K562 (cell line): Measurements from ENCODE around the gene CD48. TPM values are rescaled to one million over a fixed set of nuclear protein-coding genes. Genes with fewer than 3 reads are reported as not detected.

Experiments
- ATAC-seq: fragments of 200-7000 bp; cut with Tn5 transposase; 3 replicates; pipeline ENCODE4 v1.9.1; 2020; ENCODE audit warnings: moderate library complexity
- BruUV-seq: library from RNA; stranded (reverse); fragments of 400-500 nt; replicated peaks from 2 replicates; lab custom pipeline; 2021; lab: Mats Ljungman, UMichigan
- CTCF ChIA-PET: fragments of 300-600 bp; formaldehyde crosslinking; extraction: SDS; loops from one replicate; lab custom pipeline; 2021; ENCODE audit warnings: low intra/inter-chr PET ratio; lab: Yijun Ruan, JAX
- POLR2A ChIA-PET: fragments of 300-600, 350-650 bp; sonication (Branson Sonifier 250); formaldehyde crosslinking; extraction: SDS; loops from one replicate; lab custom pipeline; 2021; ENCODE audit warnings: antibody characterized with exemption, inconsistent platforms; lab: Yijun Ruan, JAX
- DNase-seq, 4 experiments: peaks; one replicate each; pipeline versions ENCODE4 v3.0.0 to v3.0.0-alpha.2; 2011 to 2018; ENCODE audit warnings: low spot score in 3 of 4, mixed read lengths in 3 of 4; ENCODE audit errors: extremely low read depth in 1 of 4
- FAIRE-seq: peaks from 2 replicates; lab custom pipeline; 2011; peaks lifted over from hg19 to GRCh38; lab: Jason Lieb, UNC
- H2AFZ ChIP-seq: 2 replicates; pipeline ENCODE4 v1.6.0; 2011; ENCODE audit warnings: low read depth, low read length, control low read depth, inconsistent platforms
- H3K27ac ChIP-seq: fragments of 200-600 bp; 3 replicates; pipeline ENCODE4 v1.8.0; 2011; ENCODE audit warnings: low read depth, mild to moderate bottlenecking, control low read depth, inconsistent platforms, low read length, moderate library complexity, mixed read lengths; ENCODE audit errors: extremely low read depth
- H3K27me3 ChIP-seq, 2 experiments: fragments of 300-600 bp in 1 of 2; 2 replicates in 1 of 2; 3 replicates in 1 of 2; pipeline versions ENCODE4 v1.6.0 to v1.8.0; 2011; ENCODE audit warnings: inconsistent platforms in 2 of 2, low read length in 2 of 2, mild to moderate bottlenecking in 1 of 2, mixed read lengths in 1 of 2, moderate library complexity in 1 of 2; ENCODE audit not compliant: control insufficient read depth in 2 of 2, insufficient read depth in 2 of 2
- H3K36me3 ChIP-seq: fragments of 300-600 bp; 3 replicates; pipeline ENCODE4 v1.8.0; 2011; ENCODE audit warnings: mild to moderate bottlenecking, low read length, inconsistent platforms; ENCODE audit not compliant: control insufficient read depth, insufficient read depth
- H3K4me1 ChIP-seq, 2 experiments: fragments of 200-600 bp in 1 of 2; replicated peaks in 1 of 2; 2 replicates in 1 of 2; 3 replicates in 1 of 2; pipeline versions ENCODE4 v1.5.1 to v1.8.0; 2011; ENCODE audit warnings: inconsistent platforms in 2 of 2, low read length in 2 of 2, mild to moderate bottlenecking in 1 of 2, mixed read lengths in 1 of 2, moderate library complexity in 1 of 2; ENCODE audit not compliant: control insufficient read depth in 2 of 2, insufficient read depth in 2 of 2
- H3K4me2 ChIP-seq: 2 replicates; pipeline ENCODE4 v1.6.1; 2011; ENCODE audit warnings: low read length, control low read depth, inconsistent platforms, mixed read lengths; ENCODE audit not compliant: insufficient read depth
- H3K4me3 ChIP-seq: fragments of 200-600 bp; sonication (generic), shearing (Covaris generic); 2 replicates; pipeline ENCODE4 v1.5.1; 2016; ENCODE audit warnings: control low read depth, inconsistent platforms
- H3K79me2 ChIP-seq: fragments of 200-600 bp; 3 replicates; pipeline ENCODE4 v1.8.0; 2011; ENCODE audit warnings: low read length, inconsistent platforms; ENCODE audit not compliant: control insufficient read depth, insufficient read depth
- H3K9ac ChIP-seq, 2 experiments: 2 replicates each; pipeline versions ENCODE4 v1.6.0 to v1.6.1; 2011; ENCODE audit warnings: low read depth in 2 of 2, low read length in 2 of 2, control low read depth in 1 of 2, inconsistent platforms in 1 of 2, mild to moderate bottlenecking in 1 of 2, mixed read lengths in 1 of 2; ENCODE audit not compliant: insufficient read depth in 1 of 2
- H3K9me1 ChIP-seq: one replicate; pipeline ENCODE4 v1.6.0; 2011; ENCODE audit warnings: inconsistent platforms, mild to moderate bottlenecking, low read length, moderate library complexity; ENCODE audit not compliant: control insufficient read depth, insufficient read depth
- H3K9me3 ChIP-seq: replicated peaks from 2 replicates; pipeline ENCODE4 v1.5.1; 2011; ENCODE audit warnings: low read depth, low read length, inconsistent platforms; ENCODE audit not compliant: control insufficient read depth, insufficient read depth
- H4K20me1 ChIP-seq: replicated peaks from 2 replicates; pipeline ENCODE4 v1.6.1; 2011; ENCODE audit warnings: low read length, inconsistent platforms, mixed read lengths; ENCODE audit not compliant: control insufficient read depth, insufficient read depth
- ARHGAP35 ChIP-seq: fragments of 450-650 bp; IDR thresholded peaks from 2 replicates; pipeline ENCODE4 v1.6.1; 2018; ENCODE audit not compliant: partially characterized antibody
- DMBX1 ChIP-seq: fragments of 250-450 bp; sonication (Bioruptor Pico); IDR thresholded peaks from 2 replicates; pipeline ENCODE4 v1.8.0; 2022; ENCODE audit warnings: inconsistent platforms, mild to moderate bottlenecking, moderate library complexity, borderline replicate concordance
- MTA3 ChIP-seq: fragments of 450-650 bp; formaldehyde crosslinking; IDR thresholded peaks from 2 replicates; pipeline ENCODE4 v1.6.1; 2017; ENCODE audit warnings: mild to moderate bottlenecking, borderline replicate concordance
- NCOA4 ChIP-seq: fragments of 450-650 bp; IDR thresholded peaks from 2 replicates; pipeline ENCODE4 v1.6.1; 2018; ENCODE audit warnings: mild to moderate bottlenecking; ENCODE audit not compliant: partially characterized antibody
- OTX1 ChIP-seq: fragments of 450-650 bp; formaldehyde crosslinking; IDR thresholded peaks from 2 replicates; pipeline ENCODE4 v1.4.0; 2022; ENCODE audit warnings: mild to moderate bottlenecking
- PHB ChIP-seq: fragments of 250-450 bp; sonication (Bioruptor Pico); IDR thresholded peaks from 2 replicates; pipeline ENCODE4 v1.5.0; 2021
- PYGO2 ChIP-seq: fragments of 450-650 bp; IDR thresholded peaks from 2 replicates; pipeline ENCODE4 v1.6.1; 2016; ENCODE audit warnings: mild to moderate bottlenecking, missing genetic modification characterization, moderate library complexity, missing compliant biosample characterization
- SOX6 ChIP-seq: fragments of 450-650 bp; IDR thresholded peaks from 2 replicates; pipeline ENCODE4 v1.6.1; 2014; ENCODE audit warnings: mild to moderate bottlenecking
- ZNF274 ChIP-seq: IDR thresholded peaks from 2 replicates; pipeline ENCODE4 v1.6.1; 2011; ENCODE audit warnings: low read depth, mild to moderate bottlenecking, low read length, moderate library complexity, borderline replicate concordance
- ZNF778 ChIP-seq: fragments of 450-650 bp; formaldehyde crosslinking; IDR thresholded peaks from 2 replicates; pipeline ENCODE4 v1.4.0; 2020; ENCODE audit warnings: mild to moderate bottlenecking, moderate library complexity
- WGBS: fragments of 100-300 bp; shearing (Covaris generic); methylation state at CpG from one replicate; pipeline ENCODE4 v1.1.6; 2016; ENCODE audit warnings: low coverage, mixed read lengths; ENCODE audit not compliant: insufficient coverage; ENCODE audit errors: missing lambda C conversion rate; 5-methylcytosine and 5-hydroxymethylcytosine counted together
- in situ Hi-C: fragments of 300-500 bp; cut with MboI; formaldehyde crosslinking; loops from 4 replicates; pipeline ENCODE4 v1.15.0; 2018; ENCODE audit warnings: inconsistent platforms, mixed read lengths
- intact Hi-C: fragments of 100-400 bp; cut with micrococcal nuclease; formaldehyde crosslinking; loops from 2 replicates; pipeline ENCODE4 v1.14.2; 2022
- polyA plus RNA-seq, 8 experiments: library from polyadenylated mRNA; depleted of rRNA in 4 of 8; stranded (reverse) in 5 of 8; unstranded in 3 of 8; fragments of >200 nt; fragmentation: Nextera tagmentation in 2 of 8; fragmentation: Illumina TruSeq in 1 of 8; extraction: Ambion mirVana in 2 of 8; extraction: Trizol in 1 of 8; gene quantifications; 2 replicates each; pipeline versions ENCODE4 v1.2.1 to v1.2.3, GENCODE V29; 2011 to 2014; ENCODE audit warnings: inconsistent platforms in 1 of 8, missing spikeins in 1 of 8
- total RNA-seq, 7 experiments: library from RNA; depleted of rRNA in 6 of 7; stranded (reverse); fragments of >200 nt in 6 of 7; fragmentation: Illumina TruSeq in 2 of 7; extraction: Trizol in 2 of 7; gene quantifications; 2 replicates each; pipeline versions ENCODE4 v1.2.1 to v1.2.3, GENCODE V29; 2011 to 2021; ENCODE audit warnings: low replicate concordance in 1 of 7
- TF ChIP-seq, protein P1 (sequence below): fragments of 250-450 bp; sonication (Bioruptor Pico); IDR thresholded peaks from 2 replicates; pipeline ENCODE4 v1.4.0; 2020; ENCODE audit warnings: mild to moderate bottlenecking
- TF ChIP-seq, protein P2 (sequence below): IDR thresholded peaks from 3 replicates; pipeline ENCODE4 v1.6.1; 2011; ENCODE audit warnings: borderline replicate concordance, mild to moderate bottlenecking; ENCODE audit not compliant: insufficient read length, insufficient read depth
- TF ChIP-seq, protein P3 (sequence below): fragments of 250-450 bp; sonication (Bioruptor Pico); IDR thresholded peaks from 2 replicates; pipeline ENCODE4 v1.4.0; 2020; ENCODE audit warnings: borderline replicate concordance
- TF ChIP-seq, protein P4 (sequence below): fragments of 450-650 bp; IDR thresholded peaks from 2 replicates; pipeline ENCODE4 v1.6.1; 2018; ENCODE audit warnings: mild to moderate bottlenecking, low read depth; ENCODE audit not compliant: partially characterized antibody
- TF ChIP-seq, protein P5 (sequence below): fragments of 250-450 bp; sonication (Bioruptor Pico); IDR thresholded peaks from 2 replicates; pipeline ENCODE4 v1.5.0; 2021; ENCODE audit warnings: mild to moderate bottlenecking, borderline replicate concordance

Gene CD48
- total and polyA plus RNA-seq, 9 of the 15 experiments (the other 6 are each of a cell fraction or from before 2014, with no cell fraction given) = 0.10 to 0.42 (median 0.29) TPM; not detected in 3

DNA sequence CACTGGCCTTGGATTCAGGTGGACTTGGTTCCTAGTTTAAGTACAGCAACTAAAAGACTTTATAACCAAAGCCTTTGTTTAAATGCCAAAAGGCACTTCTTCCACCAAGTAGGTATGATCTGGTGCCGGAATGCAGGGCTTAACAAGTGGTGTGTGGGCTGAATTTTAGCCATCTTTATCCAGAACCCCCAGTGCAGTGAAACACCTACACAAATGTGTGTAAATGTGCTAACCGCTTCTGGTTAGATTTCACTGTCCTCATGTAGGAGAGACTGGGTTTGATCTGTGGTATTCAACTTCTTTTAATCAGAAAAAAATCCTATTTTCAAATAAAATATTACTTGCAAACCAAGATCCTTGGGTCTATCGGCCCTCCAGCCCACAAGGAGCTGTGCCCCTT lies 75.1 kb downstream of the CD48 start:
- ChIA-PET CTCF (no interaction called here), POLR2A (no interaction called here)
- no peaks in the 10 kb centered on the region for H3K27me3 ChIP-seq
- no peak overlapping the region for H3K4me2 ChIP-seq
- H3K36me3 ChIP-seq = no peaks in the 10 kb centered on the region
- FAIRE-seq (no peak), ATAC-seq (no peak), DNase-seq (no peak)
- no peaks in the 10 kb centered on the region for H3K79me2 ChIP-seq
- H2AFZ ChIP-seq = no peak overlapping the region; the same call in 1 of the 2 replicates
- no peak overlapping the region for H3K4me3 ChIP-seq
- 64% methylated on average over 3 of the region's 3 CpGs for WGBS
- H3K9ac ChIP-seq = no peak overlapping the region
- H3K9me3 ChIP-seq = no peaks in the 10 kb centered on the region
- peaks cover 0 to 3% of the 10 kb centered on the region in 2 experiments; a peak in 2 of 5 replicates for H3K4me1 ChIP-seq
- BruUV-seq = no TSS peak
- H4K20me1 ChIP-seq = no peaks in the 10 kb centered on the region
- intact Hi-C loops (no loop called here), in situ Hi-C loops (no loop called here)
- no peaks in the 10 kb centered on the region for H3K9me1 ChIP-seq
- H3K27ac ChIP-seq = no peak overlapping the region
- no peak for TF ChIP-seq ARHGAP35
- TF ChIP-seq, protein P1, sequence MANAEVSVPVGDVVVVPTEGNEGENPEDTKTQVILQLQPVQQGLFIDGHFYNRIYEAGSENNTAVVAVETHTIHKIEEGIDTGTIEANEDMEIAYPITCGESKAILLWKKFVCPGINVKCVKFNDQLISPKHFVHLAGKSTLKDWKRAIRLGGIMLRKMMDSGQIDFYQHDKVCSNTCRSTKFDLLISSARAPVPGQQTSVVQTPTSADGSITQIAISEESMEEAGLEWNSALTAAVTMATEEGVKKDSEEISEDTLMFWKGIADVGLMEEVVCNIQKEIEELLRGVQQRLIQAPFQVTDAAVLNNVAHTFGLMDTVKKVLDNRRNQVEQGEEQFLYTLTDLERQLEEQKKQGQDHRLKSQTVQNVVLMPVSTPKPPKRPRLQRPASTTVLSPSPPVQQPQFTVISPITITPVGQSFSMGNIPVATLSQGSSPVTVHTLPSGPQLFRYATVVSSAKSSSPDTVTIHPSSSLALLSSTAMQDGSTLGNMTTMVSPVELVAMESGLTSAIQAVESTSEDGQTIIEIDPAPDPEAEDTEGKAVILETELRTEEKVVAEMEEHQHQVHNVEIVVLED = no peak
- no peak for TF ChIP-seq DMBX1 (CRISPR knock-in tag)
- TF ChIP-seq, protein P2, sequence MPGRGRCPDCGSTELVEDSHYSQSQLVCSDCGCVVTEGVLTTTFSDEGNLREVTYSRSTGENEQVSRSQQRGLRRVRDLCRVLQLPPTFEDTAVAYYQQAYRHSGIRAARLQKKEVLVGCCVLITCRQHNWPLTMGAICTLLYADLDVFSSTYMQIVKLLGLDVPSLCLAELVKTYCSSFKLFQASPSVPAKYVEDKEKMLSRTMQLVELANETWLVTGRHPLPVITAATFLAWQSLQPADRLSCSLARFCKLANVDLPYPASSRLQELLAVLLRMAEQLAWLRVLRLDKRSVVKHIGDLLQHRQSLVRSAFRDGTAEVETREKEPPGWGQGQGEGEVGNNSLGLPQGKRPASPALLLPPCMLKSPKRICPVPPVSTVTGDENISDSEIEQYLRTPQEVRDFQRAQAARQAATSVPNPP = no peak
- no peak for TF ChIP-seq PHB (CRISPR knock-in tag)
- TF ChIP-seq, protein P3, sequence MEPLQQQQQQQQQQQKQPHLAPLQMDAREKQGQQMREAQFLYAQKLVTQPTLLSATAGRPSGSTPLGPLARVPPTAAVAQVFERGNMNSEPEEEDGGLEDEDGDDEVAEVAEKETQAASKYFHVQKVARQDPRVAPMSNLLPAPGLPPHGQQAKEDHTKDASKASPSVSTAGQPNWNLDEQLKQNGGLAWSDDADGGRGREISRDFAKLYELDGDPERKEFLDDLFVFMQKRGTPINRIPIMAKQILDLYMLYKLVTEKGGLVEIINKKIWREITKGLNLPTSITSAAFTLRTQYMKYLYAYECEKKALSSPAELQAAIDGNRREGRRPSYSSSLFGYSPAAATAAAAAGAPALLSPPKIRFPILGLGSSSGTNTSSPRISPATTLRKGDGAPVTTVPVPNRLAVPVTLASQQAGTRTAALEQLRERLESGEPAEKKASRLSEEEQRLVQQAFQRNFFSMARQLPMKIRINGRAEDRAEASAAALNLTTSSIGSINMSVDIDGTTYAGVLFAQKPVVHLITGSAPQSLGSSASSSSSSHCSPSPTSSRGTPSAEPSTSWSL (CRISPR knock-in tag) = no peak
- TF ChIP-seq, protein P4, sequence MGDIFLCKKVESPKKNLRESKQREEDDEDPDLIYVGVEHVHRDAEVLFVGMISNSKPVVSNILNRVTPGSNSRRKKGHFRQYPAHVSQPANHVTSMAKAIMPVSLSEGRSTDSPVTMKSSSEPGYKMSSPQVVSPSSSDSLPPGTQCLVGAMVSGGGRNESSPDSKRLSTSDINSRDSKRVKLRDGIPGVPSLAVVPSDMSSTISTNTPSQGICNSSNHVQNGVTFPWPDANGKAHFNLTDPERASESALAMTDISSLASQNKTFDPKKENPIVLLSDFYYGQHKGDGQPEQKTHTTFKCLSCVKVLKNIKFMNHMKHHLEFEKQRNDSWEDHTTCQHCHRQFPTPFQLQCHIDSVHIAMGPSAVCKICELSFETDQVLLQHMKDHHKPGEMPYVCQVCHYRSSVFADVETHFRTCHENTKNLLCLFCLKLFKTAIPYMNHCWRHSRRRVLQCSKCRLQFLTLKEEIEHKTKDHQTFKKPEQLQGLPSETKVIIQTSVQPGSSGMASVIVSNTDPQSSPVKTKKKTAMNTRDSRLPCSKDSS = no peak
- TF ChIP-seq, protein P5, sequence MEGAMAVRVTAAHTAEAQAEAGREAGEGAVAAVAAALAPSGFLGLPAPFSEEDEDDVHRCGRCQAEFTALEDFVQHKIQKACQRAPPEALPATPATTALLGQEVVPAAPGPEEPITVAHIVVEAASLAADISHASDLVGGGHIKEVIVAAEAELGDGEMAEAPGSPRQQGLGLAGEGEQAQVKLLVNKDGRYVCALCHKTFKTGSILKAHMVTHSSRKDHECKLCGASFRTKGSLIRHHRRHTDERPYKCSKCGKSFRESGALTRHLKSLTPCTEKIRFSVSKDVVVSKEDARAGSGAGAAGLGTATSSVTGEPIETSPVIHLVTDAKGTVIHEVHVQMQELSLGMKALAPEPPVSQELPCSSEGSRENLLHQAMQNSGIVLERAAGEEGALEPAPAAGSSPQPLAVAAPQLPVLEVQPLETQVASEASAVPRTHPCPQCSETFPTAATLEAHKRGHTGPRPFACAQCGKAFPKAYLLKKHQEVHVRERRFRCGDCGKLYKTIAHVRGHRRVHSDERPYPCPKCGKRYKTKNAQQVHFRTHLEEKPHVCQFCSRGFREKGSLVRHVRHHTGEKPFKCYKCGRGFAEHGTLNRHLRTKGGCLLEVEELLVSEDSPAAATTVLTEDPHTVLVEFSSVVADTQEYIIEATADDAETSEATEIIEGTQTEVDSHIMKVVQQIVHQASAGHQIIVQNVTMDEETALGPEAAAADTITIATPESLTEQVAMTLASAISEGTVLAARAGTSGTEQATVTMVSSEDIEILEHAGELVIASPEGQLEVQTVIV (CRISPR knock-in tag) = no peak
- no peak for TF ChIP-seq PYGO2 (tag)
- TF ChIP-seq ZNF274 = no peak
- no peak for TF ChIP-seq ZNF778 (CRISPR knock-in tag)
- no peak for TF ChIP-seq OTX1
- no peak for TF ChIP-seq SOX6
- TF ChIP-seq NCOA4 = no peak
- TF ChIP-seq MTA3 = no peak
